Glomerular visceral epithelial cell (primary cell): ENCODE data around the gene DLX1.

Experiments used
- DNase-seq: peaks from one replicate; pipeline ENCODE4 v3.0.0-alpha.2; 2016; ENCODE audit errors: extremely low spot score

DLX1 gene

GRCh38 chr2:172087207-172087779, 2.0 kb downstream of the DLX1 start:
- DNase-seq = no peak

- DNase-seq = no peak
Observed at GRCh38 chr2:172087780-172088244, 2.5 kb downstream of the DLX1 start.

GRCh38 chr2:172088245-172089004, 3.1 kb downstream of the DLX1 start:
- no peak for DNase-seq

- DNase-seq = no peak
Observed at GRCh38 chr2:172089005-172089504, 3.7 kb downstream of the DLX1 start.

GRCh38 chr2:172089633-172090032, 4.3 kb downstream of the DLX1 start:
- no peak for DNase-seq

GRCh38 chr2:172090044-172090961, 5.0 kb downstream of the DLX1 start:
- DNase-seq = no peak

- no peak for DNase-seq
Observed at GRCh38 chr2:172091000-172091641, 5.8 kb downstream of the DLX1 start.

- DNase-seq = no peak
Observed at GRCh38 chr2:172091761-172092566, 6.7 kb downstream of the DLX1 start.

GRCh38 chr2:172092716-172093415, 7.6 kb downstream of the DLX1 start:
- DNase-seq = no peak

GRCh38 chr2:172093416-172094293, 8.3 kb downstream of the DLX1 start:
- DNase-seq = no peak

- DNase-seq = peak; percentile 77
Observed at GRCh38 chr2:172094294-172095145, 9.2 kb downstream of the DLX1 start.

- DNase-seq = peak; percentile 95
Observed at GRCh38 chr2:172095146-172095904, 10.0 kb downstream of the DLX1 start.

- peak; percentile 27 for DNase-seq
Observed at GRCh38 chr2:172095905-172096625, 10.8 kb downstream of the DLX1 start.

GRCh38 chr2:172096626-172097547, 11.6 kb downstream of the DLX1 start:
- DNase-seq = peak; percentile 85

- peak; percentile 82 for DNase-seq
Observed at GRCh38 chr2:172097557-172098131, 12.3 kb downstream of the DLX1 start.
